K562 (cell line): Measurements from ENCODE around the gene PMFBP1. TPM values are rescaled to one million over a fixed set of nuclear protein-coding genes. Genes with fewer than 3 reads are reported as not detected.

ENCODE experiments used
- C11orf30 ChIP-seq: fragments of 450-650 bp; IDR thresholded peaks from 2 replicates; pipeline ENCODE4 v1.6.1; 2016; ENCODE audit warnings: low read depth, mild to moderate bottlenecking
- CHD1 ChIP-seq: fragments of 200-600 bp; sonication (generic); IDR thresholded peaks from one replicate; pipeline ENCODE4 v1.6.1; 2012; ENCODE audit warnings: mild to moderate bottlenecking, moderate library complexity, low read length, inconsistent platforms
- ILK ChIP-seq: fragments of 450-650 bp; IDR thresholded peaks from 2 replicates; pipeline ENCODE4 v1.6.1; 2016; ENCODE audit warnings: missing genetic modification characterization, low read depth, mild to moderate bottlenecking, missing compliant biosample characterization, moderate library complexity, borderline replicate concordance
- LEF1 ChIP-seq: fragments of 450-650 bp; IDR thresholded peaks from 2 replicates; pipeline ENCODE4 v1.6.1; 2016; ENCODE audit warnings: mild to moderate bottlenecking
- POLR2G ChIP-seq: fragments of 200-400 bp; formaldehyde crosslinking; IDR thresholded peaks from 2 replicates; pipeline ENCODE4 v1.6.1; 2017; ENCODE audit warnings: low read depth, mild to moderate bottlenecking, antibody characterized with exemption, low read length, moderate library complexity
- PURB ChIP-seq: sonication (generic); formaldehyde crosslinking; IDR thresholded peaks from 2 replicates; pipeline ENCODE4 v1.9.0; 2021; ENCODE audit warnings: low read depth, mild to moderate bottlenecking, missing genetic modification reagents
- SAFB2 ChIP-seq: fragments of 200-400 bp; formaldehyde crosslinking; IDR thresholded peaks from 2 replicates; pipeline ENCODE4 v1.6.1; 2018; ENCODE audit warnings: borderline replicate concordance, low read length, low read depth, moderate library complexity; ENCODE audit not compliant: severe bottlenecking
- TAF7 ChIP-seq: fragments of 450-650 bp; IDR thresholded peaks from 2 replicates; pipeline ENCODE4 v1.6.1; 2016; ENCODE audit warnings: missing genetic modification characterization, missing compliant biosample characterization
- TRIM28 ChIP-seq: fragments of 450-650 bp; IDR thresholded peaks from 2 replicates; pipeline ENCODE4 v1.6.1; 2017
- ZNF695 ChIP-seq: fragments of 450-650 bp; formaldehyde crosslinking; IDR thresholded peaks from 2 replicates; pipeline ENCODE4 v1.4.0; 2020; ENCODE audit warnings: mild to moderate bottlenecking, moderate library complexity
- polyA plus RNA-seq, 8 experiments: library from polyadenylated mRNA; depleted of rRNA in 4 of 8; stranded (reverse) in 5 of 8; unstranded in 3 of 8; fragments of >200 nt; fragmentation: Nextera tagmentation in 2 of 8; fragmentation: Illumina TruSeq in 1 of 8; extraction: Ambion mirVana in 2 of 8; extraction: Trizol in 1 of 8; gene quantifications; 2 replicates each; pipeline versions ENCODE4 v1.2.1 to v1.2.3, GENCODE V29; 2011 to 2014; ENCODE audit warnings: inconsistent platforms in 1 of 8, missing spikeins in 1 of 8
- total RNA-seq, 7 experiments: library from RNA; depleted of rRNA in 6 of 7; stranded (reverse); fragments of >200 nt in 6 of 7; fragmentation: Illumina TruSeq in 2 of 7; extraction: Trizol in 2 of 7; gene quantifications; 2 replicates each; pipeline versions ENCODE4 v1.2.1 to v1.2.3, GENCODE V29; 2011 to 2021; ENCODE audit warnings: low replicate concordance in 1 of 7
- TF ChIP-seq, protein P1 (sequence below): fragments of 250-450 bp; sonication (Bioruptor Pico); IDR thresholded peaks from 2 replicates; pipeline ENCODE4 v1.4.0; 2020; ENCODE audit warnings: mild to moderate bottlenecking, moderate library complexity
- TF ChIP-seq, protein P2 (sequence below): sonication (generic); formaldehyde crosslinking; IDR thresholded peaks from 2 replicates; pipeline ENCODE4 v1.8.1; 2023; ENCODE audit warnings: mild to moderate bottlenecking, missing genetic modification reagents
- TF ChIP-seq, protein P3 (sequence below): fragments of 250-450 bp; sonication (Bioruptor Pico); IDR thresholded peaks from 2 replicates; pipeline ENCODE4 v1.8.0; 2022; ENCODE audit warnings: moderate library complexity, mild to moderate bottlenecking, inconsistent platforms
- TF ChIP-seq, protein P4 (sequence below): sonication (generic); formaldehyde crosslinking; IDR thresholded peaks from 2 replicates; pipeline ENCODE4 v1.8.0; 2022; ENCODE audit warnings: mild to moderate bottlenecking, missing genetic modification reagents

The PMFBP1 gene
- total and polyA plus RNA-seq, 9 of the 15 experiments (the other 6 are each of a cell fraction or from before 2014, with no cell fraction given) = 0.13 to 0.91 (median 0.47) TPM

DNA sequence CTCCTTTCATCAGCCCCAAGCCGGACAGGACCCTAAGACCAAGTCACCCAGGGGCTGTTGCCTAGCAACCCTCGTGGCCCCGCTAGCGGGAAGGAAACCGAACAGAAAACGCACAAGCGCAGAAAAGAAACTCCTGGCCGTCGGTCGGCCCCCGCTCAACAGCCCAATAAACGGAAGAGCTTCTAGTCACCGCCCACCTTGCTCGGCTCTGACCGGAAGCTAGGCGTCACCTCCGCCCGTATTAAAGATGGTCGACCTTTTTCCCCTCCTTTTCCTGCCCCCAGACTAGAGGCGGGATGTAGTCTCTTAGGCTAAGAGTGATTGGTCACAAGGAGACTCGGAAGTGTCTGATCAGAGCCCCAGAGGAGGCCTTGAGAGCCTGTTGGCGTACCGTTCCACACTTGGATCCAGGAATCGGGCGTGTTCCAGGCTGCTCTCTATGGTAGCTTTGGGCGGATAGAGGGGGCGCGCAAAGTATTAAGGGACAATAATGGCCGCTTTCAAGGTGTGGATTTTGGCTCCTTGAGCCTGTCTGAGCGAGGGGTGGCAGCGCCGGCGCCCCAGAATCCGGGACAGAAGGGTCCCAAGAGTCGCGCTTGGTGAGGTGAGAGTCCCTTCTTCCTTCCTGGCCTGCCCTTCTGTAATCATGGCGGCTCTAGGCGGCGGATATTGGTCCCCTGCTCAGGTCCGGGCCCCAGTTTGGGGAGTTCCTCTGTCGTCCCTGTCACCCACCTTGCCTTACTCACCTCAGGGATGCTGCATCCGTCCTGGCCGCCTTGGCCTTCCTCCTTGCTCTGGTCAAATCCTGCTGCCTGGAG is 78.3 kb downstream of the PMFBP1 start, which contains the start of the genes DHX38 and TXNL4B (continued):
- TF ChIP-seq, protein P1, sequence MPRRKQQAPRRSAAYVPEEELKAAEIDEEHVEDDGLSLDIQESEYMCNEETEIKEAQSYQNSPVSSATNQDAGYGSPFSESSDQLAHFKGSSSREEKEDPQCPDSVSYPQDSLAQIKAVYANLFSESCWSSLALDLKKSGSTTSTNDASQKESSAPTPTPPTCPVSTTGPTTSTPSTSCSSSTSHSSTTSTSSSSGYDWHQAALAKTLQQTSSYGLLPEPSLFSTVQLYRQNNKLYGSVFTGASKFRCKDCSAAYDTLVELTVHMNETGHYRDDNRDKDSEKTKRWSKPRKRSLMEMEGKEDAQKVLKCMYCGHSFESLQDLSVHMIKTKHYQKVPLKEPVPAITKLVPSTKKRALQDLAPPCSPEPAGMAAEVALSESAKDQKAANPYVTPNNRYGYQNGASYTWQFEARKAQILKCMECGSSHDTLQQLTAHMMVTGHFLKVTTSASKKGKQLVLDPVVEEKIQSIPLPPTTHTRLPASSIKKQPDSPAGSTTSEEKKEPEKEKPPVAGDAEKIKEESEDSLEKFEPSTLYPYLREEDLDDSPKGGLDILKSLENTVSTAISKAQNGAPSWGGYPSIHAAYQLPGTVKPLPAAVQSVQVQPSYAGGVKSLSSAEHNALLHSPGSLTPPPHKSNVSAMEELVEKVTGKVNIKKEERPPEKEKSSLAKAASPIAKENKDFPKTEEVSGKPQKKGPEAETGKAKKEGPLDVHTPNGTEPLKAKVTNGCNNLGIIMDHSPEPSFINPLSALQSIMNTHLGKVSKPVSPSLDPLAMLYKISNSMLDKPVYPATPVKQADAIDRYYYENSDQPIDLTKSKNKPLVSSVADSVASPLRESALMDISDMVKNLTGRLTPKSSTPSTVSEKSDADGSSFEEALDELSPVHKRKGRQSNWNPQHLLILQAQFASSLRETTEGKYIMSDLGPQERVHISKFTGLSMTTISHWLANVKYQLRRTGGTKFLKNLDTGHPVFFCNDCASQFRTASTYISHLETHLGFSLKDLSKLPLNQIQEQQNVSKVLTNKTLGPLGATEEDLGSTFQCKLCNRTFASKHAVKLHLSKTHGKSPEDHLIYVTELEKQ = no peak
- TF ChIP-seq, protein P2, sequence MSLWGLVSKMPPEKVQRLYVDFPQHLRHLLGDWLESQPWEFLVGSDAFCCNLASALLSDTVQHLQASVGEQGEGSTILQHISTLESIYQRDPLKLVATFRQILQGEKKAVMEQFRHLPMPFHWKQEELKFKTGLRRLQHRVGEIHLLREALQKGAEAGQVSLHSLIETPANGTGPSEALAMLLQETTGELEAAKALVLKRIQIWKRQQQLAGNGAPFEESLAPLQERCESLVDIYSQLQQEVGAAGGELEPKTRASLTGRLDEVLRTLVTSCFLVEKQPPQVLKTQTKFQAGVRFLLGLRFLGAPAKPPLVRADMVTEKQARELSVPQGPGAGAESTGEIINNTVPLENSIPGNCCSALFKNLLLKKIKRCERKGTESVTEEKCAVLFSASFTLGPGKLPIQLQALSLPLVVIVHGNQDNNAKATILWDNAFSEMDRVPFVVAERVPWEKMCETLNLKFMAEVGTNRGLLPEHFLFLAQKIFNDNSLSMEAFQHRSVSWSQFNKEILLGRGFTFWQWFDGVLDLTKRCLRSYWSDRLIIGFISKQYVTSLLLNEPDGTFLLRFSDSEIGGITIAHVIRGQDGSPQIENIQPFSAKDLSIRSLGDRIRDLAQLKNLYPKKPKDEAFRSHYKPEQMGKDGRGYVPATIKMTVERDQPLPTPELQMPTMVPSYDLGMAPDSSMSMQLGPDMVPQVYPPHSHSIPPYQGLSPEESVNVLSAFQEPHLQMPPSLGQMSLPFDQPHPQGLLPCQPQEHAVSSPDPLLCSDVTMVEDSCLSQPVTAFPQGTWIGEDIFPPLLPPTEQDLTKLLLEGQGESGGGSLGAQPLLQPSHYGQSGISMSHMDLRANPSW (CRISPR knock-in tag) = no peak
- TF ChIP-seq, protein P3, sequence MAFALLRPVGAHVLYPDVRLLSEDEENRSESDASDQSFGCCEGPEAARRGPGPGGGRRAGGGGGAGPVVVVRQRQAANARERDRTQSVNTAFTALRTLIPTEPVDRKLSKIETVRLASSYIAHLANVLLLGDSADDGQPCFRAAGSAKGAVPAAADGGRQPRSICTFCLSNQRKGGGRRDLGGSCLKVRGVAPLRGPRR = no peak
- TF ChIP-seq, protein P4, sequence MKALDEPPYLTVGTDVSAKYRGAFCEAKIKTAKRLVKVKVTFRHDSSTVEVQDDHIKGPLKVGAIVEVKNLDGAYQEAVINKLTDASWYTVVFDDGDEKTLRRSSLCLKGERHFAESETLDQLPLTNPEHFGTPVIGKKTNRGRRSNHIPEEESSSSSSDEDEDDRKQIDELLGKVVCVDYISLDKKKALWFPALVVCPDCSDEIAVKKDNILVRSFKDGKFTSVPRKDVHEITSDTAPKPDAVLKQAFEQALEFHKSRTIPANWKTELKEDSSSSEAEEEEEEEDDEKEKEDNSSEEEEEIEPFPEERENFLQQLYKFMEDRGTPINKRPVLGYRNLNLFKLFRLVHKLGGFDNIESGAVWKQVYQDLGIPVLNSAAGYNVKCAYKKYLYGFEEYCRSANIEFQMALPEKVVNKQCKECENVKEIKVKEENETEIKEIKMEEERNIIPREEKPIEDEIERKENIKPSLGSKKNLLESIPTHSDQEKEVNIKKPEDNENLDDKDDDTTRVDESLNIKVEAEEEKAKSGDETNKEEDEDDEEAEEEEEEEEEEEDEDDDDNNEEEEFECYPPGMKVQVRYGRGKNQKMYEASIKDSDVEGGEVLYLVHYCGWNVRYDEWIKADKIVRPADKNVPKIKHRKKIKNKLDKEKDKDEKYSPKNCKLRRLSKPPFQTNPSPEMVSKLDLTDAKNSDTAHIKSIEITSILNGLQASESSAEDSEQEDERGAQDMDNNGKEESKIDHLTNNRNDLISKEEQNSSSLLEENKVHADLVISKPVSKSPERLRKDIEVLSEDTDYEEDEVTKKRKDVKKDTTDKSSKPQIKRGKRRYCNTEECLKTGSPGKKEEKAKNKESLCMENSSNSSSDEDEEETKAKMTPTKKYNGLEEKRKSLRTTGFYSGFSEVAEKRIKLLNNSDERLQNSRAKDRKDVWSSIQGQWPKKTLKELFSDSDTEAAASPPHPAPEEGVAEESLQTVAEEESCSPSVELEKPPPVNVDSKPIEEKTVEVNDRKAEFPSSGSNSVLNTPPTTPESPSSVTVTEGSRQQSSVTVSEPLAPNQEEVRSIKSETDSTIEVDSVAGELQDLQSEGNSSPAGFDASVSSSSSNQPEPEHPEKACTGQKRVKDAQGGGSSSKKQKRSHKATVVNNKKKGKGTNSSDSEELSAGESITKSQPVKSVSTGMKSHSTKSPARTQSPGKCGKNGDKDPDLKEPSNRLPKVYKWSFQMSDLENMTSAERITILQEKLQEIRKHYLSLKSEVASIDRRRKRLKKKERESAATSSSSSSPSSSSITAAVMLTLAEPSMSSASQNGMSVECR (CRISPR knock-in tag) = no peak; the same call in 1 of the 2 replicates
- TF ChIP-seq CHD1 (no peak), C11orf30 (peak; percentile 94), ZNF695 (CRISPR knock-in tag) (no peak), SAFB2 (no peak), ILK (tag) (no peak), PURB (CRISPR knock-in tag) (no peak), POLR2G (peak; percentile 86), TRIM28 (no peak), LEF1 (no peak), TAF7 (peak; percentile 83)
